GF-D8 (cell line): ENCODE measurements around the gene CHST9.
"Not testable (repeated sequence)": the region's sequence is repeated elsewhere in the genome, so short reads cannot be mapped to it uniquely, and the experiment has no call there.

Experiments
- DNase-seq: peaks from one replicate; lab custom pipeline; 2025; lab: John Stamatoyannopoulos, UW

The CHST9 gene

GRCh38 chr18:27171993-27172392, 13.1 kb downstream of the CHST9 start:
- DNase-seq, result no peak

GRCh38 chr18:27165412-27165811, 19.7 kb downstream of the CHST9 start:
- no peak for DNase-seq

GRCh38 chr18:27164905-27165304, 20.2 kb downstream of the CHST9 start:
- DNase-seq, result no peak

GRCh38 chr18:27163197-27163716, 21.9 kb downstream of the CHST9 start:
- not testable (repeated sequence) for DNase-seq

GRCh38 chr18:27149240-27149639, 35.9 kb downstream of the CHST9 start:
- DNase-seq, result not testable (repeated sequence)

- no peak for DNase-seq
Measured at GRCh38 chr18:27144672-27145071, 40.4 kb downstream of the CHST9 start.

- DNase-seq, result no peak
Measured at GRCh38 chr18:27143580-27144287, 41.4 kb downstream of the CHST9 start.

GRCh38 chr18:27142891-27143290, 42.2 kb downstream of the CHST9 start:
- no peak for DNase-seq

GRCh38 chr18:27141876-27142275, 43.2 kb downstream of the CHST9 start:
- DNase-seq, result no peak

- DNase-seq, result no peak
Measured at GRCh38 chr18:27138079-27138478, 47.0 kb downstream of the CHST9 start.

- DNase-seq, result no peak
Measured at GRCh38 chr18:27136208-27136535, 48.9 kb downstream of the CHST9 start.

- DNase-seq, result no peak
Measured at GRCh38 chr18:27135504-27136207, 49.5 kb downstream of the CHST9 start.

GRCh38 chr18:27130065-27130630, 55.0 kb downstream of the CHST9 start:
- no peak for DNase-seq

GRCh38 chr18:27124196-27124595, 60.9 kb downstream of the CHST9 start:
- DNase-seq, result no peak

GRCh38 chr18:27121108-27121507, 64.0 kb downstream of the CHST9 start:
- no peak for DNase-seq

GRCh38 chr18:27120246-27120645, 64.9 kb downstream of the CHST9 start:
- no peak for DNase-seq

- no peak for DNase-seq
Measured at GRCh38 chr18:27118973-27119372, 66.1 kb downstream of the CHST9 start.

- DNase-seq, result no peak
Measured at GRCh38 chr18:27114842-27115241, 70.3 kb downstream of the CHST9 start.

GRCh38 chr18:27113358-27113757, 71.8 kb downstream of the CHST9 start:
- no peak for DNase-seq

- no peak for DNase-seq
Measured at GRCh38 chr18:27110319-27110718, 74.8 kb downstream of the CHST9 start.

- no peak for DNase-seq
Measured at GRCh38 chr18:27109451-27109850, 75.7 kb downstream of the CHST9 start.

GRCh38 chr18:27108842-27109241, 76.3 kb downstream of the CHST9 start:
- no peak for DNase-seq

GRCh38 chr18:27104743-27105142, 80.4 kb downstream of the CHST9 start:
- no peak for DNase-seq
